Bone marrow (tissue), 2 donors: ENCODE data around the gene TUBGCP6.

Experiments
- DNase-seq, 2 donors: peaks; one replicate each; lab custom pipeline; 2025; lab: John Stamatoyannopoulos, UW

TUBGCP6 gene

GRCh38 chr22:50180727-50181521, 63.9 kb downstream of the TUBGCP6 start:
- DNase-seq, result no peak

GRCh38 chr22:50179937-50180726, 64.7 kb downstream of the TUBGCP6 start:
- DNase-seq, result no peak

GRCh38 chr22:50178871-50179869, 65.7 kb downstream of the TUBGCP6 start:
- DNase-seq, result no peak

GRCh38 chr22:50178471-50178864, 66.4 kb downstream of the TUBGCP6 start:
- no peak for DNase-seq

- no peak for DNase-seq
These were observed 67.0 kb downstream of the TUBGCP6 start for GRCh38 chr22:50177537-50178470.

GRCh38 chr22:50176850-50177536, 67.8 kb downstream of the TUBGCP6 start:
- DNase-seq, result no peak

- no peak for DNase-seq
These were observed 68.6 kb downstream of the TUBGCP6 start for GRCh38 chr22:50175921-50176849.

GRCh38 chr22:50175191-50175461, 69.7 kb downstream of the TUBGCP6 start:
- DNase-seq, result no peak

- no peak for DNase-seq
These were observed 70.2 kb downstream of the TUBGCP6 start for GRCh38 chr22:50174382-50175190.

- no peak for DNase-seq
These were observed 70.9 kb downstream of the TUBGCP6 start for GRCh38 chr22:50173983-50174355.

GRCh38 chr22:50173311-50173982, 71.4 kb downstream of the TUBGCP6 start:
- DNase-seq, result no peak

GRCh38 chr22:50171965-50172421, 72.8 kb downstream of the TUBGCP6 start:
- no peak for DNase-seq

GRCh38 chr22:50171319-50171964, 73.4 kb downstream of the TUBGCP6 start:
- no peak for DNase-seq

- no peak for DNase-seq
These were observed 74.1 kb downstream of the TUBGCP6 start, which contains the start of gene PANX2 for GRCh38 chr22:50170453-50171318. Gene PANX2 (plus strand): TSS chr22:50170731. CDS start chr22:50170731, 0 bp downstream.

- no peak for DNase-seq
These were observed 75.0 kb downstream of the TUBGCP6 start for GRCh38 chr22:50169774-50170341.

- DNase-seq, result no peak
These were observed 75.6 kb downstream of the TUBGCP6 start for GRCh38 chr22:50169181-50169759.
